A549 (cell line): Measurements from ENCODE around the gene LDB1. TPM values are rescaled to one million over a fixed set of nuclear protein-coding genes. Genes with fewer than 3 reads are reported as not detected.

ENCODE experiments used
- ATAC-seq, 2 experiments: fragments of 200-7000 bp in 1 of 2; fragments of >200 bp in 1 of 2; cut with Nextera tagmentation in 1 of 2; cut with Tn5 transposase in 1 of 2; 3 replicates each; pipeline versions ENCODE4 v1.8.0 to v1.9.1; 2018 to 2020; ENCODE audit warnings: mild to moderate bottlenecking in 1 of 2, moderate library complexity in 1 of 2
- CTCF ChIA-PET: fragments of 300-600 bp; sonication (Branson Sonifier 250); formaldehyde crosslinking; extraction: SDS; loops from one replicate; lab custom pipeline; 2021; ENCODE audit warnings: antibody characterized with exemption, inconsistent platforms; lab: Yijun Ruan, JAX
- POLR2A ChIA-PET: fragments of 350-600 bp; formaldehyde crosslinking; extraction: SDS; loops from one replicate; lab custom pipeline; 2021; ENCODE audit warnings: antibody characterized with exemption, inconsistent platforms; lab: Yijun Ruan, JAX
- DNase-seq, 2 experiments: peaks; one replicate each; pipeline versions ENCODE4 v3.0.0 to v3.0.0-alpha.2; 2011 to 2016; ENCODE audit warnings: low read depth in 1 of 2, low spot score in 1 of 2
- FAIRE-seq: peaks from 2 replicates; lab custom pipeline; 2011; peaks lifted over from hg19 to GRCh38; lab: Jason Lieb, UNC
- H3K27ac ChIP-seq, 2 experiments: fragments of >200 bp; sonication (Bioruptor Twin); formaldehyde crosslinking; 3 replicates each; pipeline ENCODE4 v1.5.1; 2016 to 2017
- H3K4me1 ChIP-seq: fragments of >200 bp; sonication (Bioruptor Twin); formaldehyde crosslinking; 3 replicates; pipeline ENCODE4 v1.6.1; 2016
- H3K4me2 ChIP-seq: fragments of >200 bp; sonication (Bioruptor Twin); formaldehyde crosslinking; 3 replicates; pipeline ENCODE4 v1.6.1; 2016
- H3K4me3 ChIP-seq: fragments of >200 bp; sonication (Bioruptor Twin); formaldehyde crosslinking; 3 replicates; pipeline ENCODE4 v1.5.1; 2016
- H3K9me3 ChIP-seq: fragments of >200 bp; sonication (Bioruptor Twin); formaldehyde crosslinking; 3 replicates; pipeline ENCODE4 v1.6.1; 2016
- BCL3 ChIP-seq: fragments of >200 bp; sonication (Bioruptor Twin); formaldehyde crosslinking; IDR thresholded peaks from 3 replicates; pipeline ENCODE4 v1.6.1; 2016
- CBX2 ChIP-seq: fragments of 200-600 bp; sonication (generic); IDR thresholded peaks from 2 replicates; pipeline ENCODE4 v1.6.1; 2016; ENCODE audit warnings: low read depth, mild to moderate bottlenecking, borderline replicate concordance
- CBX8 ChIP-seq: fragments of 200-600 bp; sonication (generic); IDR thresholded peaks from 2 replicates; pipeline ENCODE4 v1.6.1; 2016
- CEBPB ChIP-seq, 2 experiments: fragments of >200 bp in 1 of 2; sonication (Bioruptor Twin) in 1 of 2; formaldehyde crosslinking in 1 of 2; IDR thresholded peaks; 2 replicates each; pipeline ENCODE4 v1.6.1; 2012 to 2016
- CTCF ChIP-seq: fragments of >200 bp; sonication (Bioruptor Twin); formaldehyde crosslinking; IDR thresholded peaks from 3 replicates; pipeline ENCODE4 v1.5.1; 2016
- HEYL ChIP-seq: fragments of 250-450 bp; sonication (Bioruptor Pico); IDR thresholded peaks from 2 replicates; pipeline ENCODE4 v1.8.0; 2021; ENCODE audit warnings: mild to moderate bottlenecking, moderate library complexity
- JUN ChIP-seq, 2 experiments: fragments of >200 bp; sonication (Bioruptor Twin); formaldehyde crosslinking; IDR thresholded peaks; 2 replicates in 1 of 2; 3 replicates in 1 of 2; pipeline ENCODE4 v1.6.1; 2016 to 2017
- KDM1A ChIP-seq: fragments of 200-600 bp; sonication (generic); IDR thresholded peaks from 2 replicates; pipeline ENCODE4 v1.6.1; 2016; ENCODE audit warnings: low read depth, mild to moderate bottlenecking
- MAFK ChIP-seq: fragments of 450-650 bp; IDR thresholded peaks from 2 replicates; pipeline ENCODE4 v1.6.1; 2014; ENCODE audit not compliant: partially characterized antibody
- MAX ChIP-seq: IDR thresholded peaks from 2 replicates; pipeline ENCODE4 v1.6.1; 2012
- NR3C1 ChIP-seq: fragments of >200 bp; sonication (Bioruptor Twin); formaldehyde crosslinking; IDR thresholded peaks from 3 replicates; pipeline ENCODE4 v1.6.1; 2017
- PBX3 ChIP-seq: IDR thresholded peaks from 2 replicates; pipeline ENCODE4 v1.6.1; 2012
- POLR2A ChIP-seq: IDR thresholded peaks from 2 replicates; pipeline ENCODE4 v1.6.1; 2012; ENCODE audit warnings: mild to moderate bottlenecking, low read length
- RAD21 ChIP-seq, 2 experiments: fragments of >200 bp in 1 of 2; sonication (Bioruptor Twin) in 1 of 2; formaldehyde crosslinking in 1 of 2; IDR thresholded peaks in 1 of 2; conservative IDR thresholded peaks in 1 of 2; 2 replicates in 1 of 2; 3 replicates in 1 of 2; pipeline ENCODE4 v1.6.1; 2012 to 2018; ENCODE audit warnings: inconsistent platforms in 1 of 2
- RARB ChIP-seq: fragments of 250-450 bp; sonication (Bioruptor Pico); IDR thresholded peaks from 2 replicates; pipeline ENCODE4 v1.8.0; 2021; ENCODE audit warnings: mild to moderate bottlenecking, moderate library complexity
- RFX5 ChIP-seq: fragments of 450-650 bp; IDR thresholded peaks from 2 replicates; pipeline ENCODE4 v1.7.1; 2014; ENCODE audit warnings: antibody characterized with exemption, mild to moderate bottlenecking, moderate library complexity
- SREBF2 ChIP-seq: fragments of 450-650 bp; IDR thresholded peaks from 2 replicates; pipeline ENCODE4 v1.6.1; 2014; ENCODE audit warnings: mild to moderate bottlenecking, moderate library complexity
- ZC3H11A ChIP-seq: fragments of 450-650 bp; IDR thresholded peaks from 2 replicates; pipeline ENCODE4 v1.6.1; 2014; ENCODE audit warnings: antibody characterized with exemption, mild to moderate bottlenecking
- ZNF302 ChIP-seq: fragments of 250-450 bp; sonication (Bioruptor Pico); IDR thresholded peaks from 2 replicates; pipeline ENCODE4 v1.9.0; 2021; ENCODE audit warnings: inconsistent platforms, mild to moderate bottlenecking, moderate library complexity
- WGBS: methylation state at CpG from one replicate; pipeline ENCODE4 v1.1.6; 2017; ENCODE audit errors: missing lambda C conversion rate; 5-methylcytosine and 5-hydroxymethylcytosine counted together
- polyA plus RNA-seq, 4 experiments: library from polyadenylated mRNA; depleted of rRNA in 3 of 4; stranded (reverse); fragments of >200 nt; fragmentation: RNase III in 1 of 4; extraction: RNeasy Plus Mini Kit Qiagen cat#74134 plus additional on column Dnase treatment in 1 of 4; gene quantifications; 2 replicates in 3 of 4; 3 replicates in 1 of 4; pipeline ENCODE4 v1.2.3, GENCODE V29; 2011 to 2017

LDB1 gene
- polyA plus RNA-seq, 2 of the 4 experiments (the other 2 are of a cell fraction): 37.2 to 47.0 TPM

- CTCF ChIA-PET: interaction anchor here (0.7 to 8.7 kb wide), 3 partner anchors 14 to 42 kb away, joined by 3 to 55 read pairs (median 3); no protein-coding TSS in a partner anchor
- TF ChIP-seq BCL3: peak; percentile 83; the same call in 2 of the 3 replicates
- TF ChIP-seq HEYL (CRISPR knock-in tag): no peak
- TF ChIP-seq MAFK: no peak
- TF ChIP-seq MAX: no peak
- peak; percentile 30 to 31; a peak in 3 of 5 replicates for TF ChIP-seq JUN (IDR thresholded peaks at IDR 0.05)
- TF ChIP-seq RAD21 (conservative IDR thresholded peaks at IDR 0.05 in 1 of 2, IDR thresholded peaks at IDR 0.05 in 1 of 2): no peak
- no peak for TF ChIP-seq SREBF2
- no peak for TF ChIP-seq CTCF
- TF ChIP-seq ZC3H11A: no peak
- TF ChIP-seq RFX5: no peak
- TF ChIP-seq CBX8: no peak
- peak; percentile 59; the same call in 1 of the 2 replicates for TF ChIP-seq PBX3
- TF ChIP-seq POLR2A: peak; percentile 95
- TF ChIP-seq CEBPB (IDR thresholded peaks at IDR 0.05): no peak
- TF ChIP-seq KDM1A: no peak
- TF ChIP-seq NR3C1: no peak
- no peak for TF ChIP-seq CBX2
- TF ChIP-seq ZNF302 (CRISPR knock-in tag): no peak
- DNase-seq (peak; percentile 73 to 76), FAIRE-seq (no peak), ATAC-seq (peak; percentile 67 to 87)
- Histone ChIP-seq H3K4me3 (peak overlapping the region; percentile 90), H3K4me2 (peak overlapping the region; percentile 99), H3K4me1 (peaks cover 63% of the 10 kb centered on the region), H3K9me3 (no peaks in the 10 kb centered on the region), H3K27ac (peak overlapping the region; percentile 95 to 96)
- 6% methylated on average over 15 of the region's 23 CpGs for WGBS
- POLR2A ChIA-PET: interaction anchor here (0.6 to 2.0 kb wide), 14 partner anchors 10 to 1185 kb away, joined by 3 to 12 read pairs (median 5); partner anchors contain the start of genes NOLC1, OGA and PPRC1
Measured at GRCh38 chr10:102114861-102115618, 5.1 kb downstream of the LDB1 start.

- peak overlapping the region; percentile 95 to 96 for H3K27ac ChIP-seq
- TF ChIP-seq RARB (CRISPR knock-in tag) (no peak), JUN (IDR thresholded peaks at IDR 0.05) (0 out of 5 replicates have a peak, but pooled peaks of 1 of the 2 experiments have one; percentile 66), RFX5 (no peak)
- POLR2A ChIA-PET: interaction anchor here (0.6 to 2.0 kb wide), 14 partner anchors 9 to 1282 kb away, joined by 3 to 12 read pairs (median 5); partner anchors contain the start of genes ATP5MK, NOLC1 and OGA
Measured at GRCh38 chr10:102113956-102114857, 6.0 kb downstream of the LDB1 start.

More at GRCh38 chr10:102113956-102114857, 6.0 kb downstream of the LDB1 start:
- CTCF ChIA-PET: interaction anchor here (0.6 to 9.9 kb wide), 8 partner anchors 13 to 144 kb away, joined by 3 to 64 read pairs (median 3); no protein-coding TSS in a partner anchor
- Histone ChIP-seq H3K4me2 (peak overlapping the region; percentile 99), H3K9me3 (no peaks in the 10 kb centered on the region), H3K4me1 (peaks cover 60% of the 10 kb centered on the region), H3K4me3 (peak overlapping the region; percentile 90)
- WGBS: 3% methylated on average over 22 of the region's 45 CpGs
- DNase-seq: no peak
- no peak for FAIRE-seq
- peak; percentile 26 to 50; a peak in 5 of 6 replicates for ATAC-seq
